GM12878 (cell line): Measurements from ENCODE around the gene MESP2. TPM values are rescaled to one million over a fixed set of nuclear protein-coding genes. Genes with fewer than 3 reads are reported as not detected.
A peak's percentile ranks its signal among the peaks of the same experiment; 100 is the strongest.

Source experiments
- ATAC-seq: fragments of 200-7000 bp; cut with Tn5 transposase; 3 replicates; pipeline ENCODE4 v1.9.1; 2020; ENCODE audit warnings: mild to moderate bottlenecking, moderate library complexity
- BruUV-seq: library from RNA; stranded (reverse); fragments of 400-500 nt; replicated peaks from 2 replicates; lab custom pipeline; 2021; lab: Mats Ljungman, UMichigan
- CTCF ChIA-PET: fragments of 300-600 bp; sonication (Branson Sonifier 250); formaldehyde crosslinking; extraction: SDS; loops from one replicate; lab custom pipeline; 2021; ENCODE audit warnings: inconsistent platforms; lab: Yijun Ruan, JAX
- POLR2A ChIA-PET: fragments of 350-600 bp; formaldehyde crosslinking; extraction: SDS; loops from one replicate; lab custom pipeline; 2021; ENCODE audit warnings: inconsistent platforms; lab: Charles Lee
- RAD21 ChIA-PET: fragments of 300-600 bp; sonication (Branson Sonifier 250); formaldehyde crosslinking; loops from one replicate; lab custom pipeline; 2023; ENCODE audit warnings: antibody characterized with exemption; ENCODE audit not compliant: unreplicated experiment; lab: Charles Lee
- SMC1A ChIA-PET: fragments of 300-600 bp; sonication (Branson Sonifier 250); formaldehyde crosslinking; loops from one replicate; lab custom pipeline; 2023; ENCODE audit not compliant: unreplicated experiment, uncharacterized antibody; lab: Charles Lee
- DNase-seq: peaks from one replicate; pipeline ENCODE4 v3.0.0-alpha.2; 2011; ENCODE audit warnings: low read depth, low spot score
- FAIRE-seq: peaks from 3 replicates; lab custom pipeline; 2011; peaks lifted over from hg19 to GRCh38; lab: Jason Lieb, UNC
- H2AFZ ChIP-seq: 2 replicates; pipeline ENCODE4 v1.6.0; 2011; ENCODE audit warnings: low read depth, low read length, control low read depth; ENCODE audit not compliant: control insufficient read depth
- H3K27ac ChIP-seq: 2 replicates; pipeline ENCODE4 v1.5.1; 2011; ENCODE audit warnings: control low read depth; ENCODE audit not compliant: control insufficient read depth, insufficient read depth
- H3K27me3 ChIP-seq, 2 experiments: replicated peaks in 1 of 2; 2 replicates each; pipeline versions ENCODE4 v1.6.0 to v1.6.1; 2011; ENCODE audit warnings: low read length in 1 of 2; ENCODE audit not compliant: control insufficient read depth in 2 of 2, insufficient read depth in 2 of 2
- H3K36me3 ChIP-seq, 2 experiments: 2 replicates each; pipeline ENCODE4 v1.5.1; 2011; ENCODE audit warnings: low read length in 1 of 2; ENCODE audit not compliant: control insufficient read depth in 2 of 2, insufficient read depth in 2 of 2
- H3K4me1 ChIP-seq: 2 replicates; pipeline ENCODE4 v1.6.1; 2011; ENCODE audit warnings: mild to moderate bottlenecking, low read length, moderate library complexity, mixed read lengths; ENCODE audit not compliant: control insufficient read depth, insufficient read depth
- H3K4me2 ChIP-seq: 2 replicates; pipeline ENCODE4 v1.6.0; 2011; ENCODE audit warnings: control low read depth; ENCODE audit not compliant: control insufficient read depth, insufficient read depth
- H3K4me3 ChIP-seq: fragments of 200-600 bp; sonication (generic); 2 replicates; pipeline ENCODE4 v1.5.1; 2016
- H3K79me2 ChIP-seq: 2 replicates; pipeline ENCODE4 v1.6.0; 2011; ENCODE audit warnings: low read length; ENCODE audit not compliant: control insufficient read depth, insufficient read depth
- H3K9ac ChIP-seq: 2 replicates; pipeline ENCODE4 v1.8.0; 2011; ENCODE audit warnings: low read length, control low read depth, mixed read lengths; ENCODE audit not compliant: control insufficient read depth, insufficient read depth
- H3K9me3 ChIP-seq: replicated peaks from 3 replicates; pipeline ENCODE4 v1.5.1; 2011; ENCODE audit warnings: mild to moderate bottlenecking, low read length; ENCODE audit not compliant: control insufficient read depth, insufficient read depth
- H4K20me1 ChIP-seq: 2 replicates; pipeline ENCODE4 v1.6.0; 2011; ENCODE audit not compliant: control insufficient read depth, insufficient read depth
- BACH1 ChIP-seq: fragments of 450-650 bp; IDR thresholded peaks from 2 replicates; pipeline ENCODE4 v1.6.1; 2017; ENCODE audit warnings: mild to moderate bottlenecking, borderline replicate concordance
- SMC3 ChIP-seq: IDR thresholded peaks from 2 replicates; pipeline ENCODE4 v1.6.1; 2011; ENCODE audit warnings: low read length, improper control_type of control experiment, borderline replicate concordance
- WGBS: methylation state at CpG from one replicate; pipeline ENCODE4 v1.1.6; 2016; ENCODE audit warnings: low lambda C conversion rate; ENCODE audit not compliant: insufficient replicate concordance, insufficient coverage; ENCODE audit errors: missing lambda C conversion rate; 5-methylcytosine and 5-hydroxymethylcytosine counted together
- in situ Hi-C: fragments of 300-500 bp; cut with MboI; formaldehyde crosslinking; loops from 9 replicates; pipeline ENCODE4 v1.14.3; 2018; ENCODE audit warnings: mixed read lengths
- intact Hi-C: fragments of 100-400 bp; cut with micrococcal nuclease; formaldehyde crosslinking; loops from one replicate; pipeline ENCODE4 v1.14.2; 2022; ENCODE audit not compliant: unreplicated experiment
- polyA plus RNA-seq, 11 experiments: library from polyadenylated mRNA; depleted of rRNA in 4 of 11; unstranded in 6 of 11; stranded (reverse) in 5 of 11; fragments of >200 nt; fragmentation: Nextera tagmentation in 4 of 11; fragmentation: Illumina TruSeq in 1 of 11; extraction: Ambion mirVana in 4 of 11; extraction: Trizol in 1 of 11; gene quantifications; 1 replicate in 1 of 11; 2 replicates in 10 of 11; pipeline versions ENCODE4 v1.2.1 to v1.2.3, GENCODE V29; 2011 to 2016; ENCODE audit warnings: inconsistent platforms in 2 of 11, missing spikeins in 2 of 11, low read depth in 1 of 11
- total RNA-seq, 4 experiments: library from RNA; depleted of rRNA in 3 of 4; stranded (reverse); fragments of >200 nt in 3 of 4; fragmentation: Illumina TruSeq in 1 of 4; extraction: Trizol in 1 of 4; gene quantifications; 2 replicates each; pipeline versions ENCODE4 v1.2.1 to v1.2.3, GENCODE V29; 2013 to 2021
- TF ChIP-seq, protein P1 (sequence below), 3 experiments: IDR thresholded peaks in 2 of 3; conservative IDR thresholded peaks in 1 of 3; 2 replicates each; pipeline ENCODE4 v1.5.1; 2011; ENCODE audit warnings: low read depth in 3 of 3, low read length in 3 of 3, mild to moderate bottlenecking in 3 of 3, control low read depth in 2 of 3, moderate library complexity in 2 of 3, inconsistent platforms in 1 of 3, mixed read lengths in 1 of 3; ENCODE audit not compliant: control insufficient read depth in 2 of 3, insufficient read depth in 1 of 3; ENCODE audit errors: extremely low read depth in 1 of 3

Gene MESP2
- total and polyA plus RNA-seq, 10 of the 15 experiments (the other 5 are each of a cell fraction or from before 2014, with no cell fraction given) = 0.04 TPM; not detected in 9

DNA sequence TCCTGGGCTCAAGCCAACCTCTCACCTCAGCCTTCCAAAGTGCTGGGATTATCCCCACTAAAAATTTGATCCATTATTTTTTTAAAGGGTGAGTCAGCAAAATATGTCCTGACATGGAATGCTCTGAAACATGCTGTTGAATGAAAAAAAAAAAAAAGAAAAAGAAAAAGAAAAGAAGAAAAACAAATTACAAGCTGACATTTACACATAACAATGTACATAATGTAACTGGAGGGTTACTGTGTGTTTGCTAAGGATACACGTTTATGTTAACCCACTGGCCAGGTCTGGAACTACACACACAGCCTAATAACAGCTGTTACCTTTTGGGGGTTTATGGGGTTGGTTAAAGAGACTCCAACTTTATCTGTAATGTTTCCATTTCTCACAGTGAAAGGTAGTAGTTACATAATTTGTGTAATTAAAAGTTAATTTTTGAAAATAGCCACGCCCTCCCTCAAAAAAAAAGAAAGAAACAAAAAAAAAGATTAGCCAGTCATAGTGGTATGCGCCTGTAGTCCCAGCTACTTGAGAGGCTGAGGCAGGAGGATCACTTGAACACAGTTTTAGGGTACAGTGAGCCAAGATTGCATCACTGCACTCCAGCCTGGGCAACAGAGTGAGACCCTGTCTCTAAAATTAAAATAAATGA is 3.1 kb upstream of the MESP2 start:
- intact Hi-C loops (no loop called here), in situ Hi-C loops (no loop called here)
- BruUV-seq = no TSS peak
- H3K4me1 ChIP-seq = peaks cover 8% of the 10 kb centered on the region
- no peak overlapping the region for H3K27ac ChIP-seq
- no peak overlapping the region for H3K9ac ChIP-seq
- no peak for DNase-seq
- H3K79me2 ChIP-seq = no peaks in the 10 kb centered on the region
- H3K27me3 ChIP-seq = no peaks in the 10 kb centered on the region
- RAD21 ChIA-PET = interaction anchor here (0.6 to 2.5 kb wide), 3 partner anchors 12 to 102 kb away, joined by 3 to 9 read pairs (median 4); no protein-coding TSS in a partner anchor
- no peak overlapping the region for H2AFZ ChIP-seq
- no peaks in the 10 kb centered on the region for H3K9me3 ChIP-seq
- no peak for FAIRE-seq
- CTCF ChIA-PET = interaction anchor here (0.6 to 7.0 kb wide), 3 partner anchors 12 to 484 kb away, joined by 3 to 40 read pairs (median 3); no protein-coding TSS in a partner anchor
- H3K36me3 ChIP-seq = no peaks in the 10 kb centered on the region
- H4K20me1 ChIP-seq = no peaks in the 10 kb centered on the region
- no peak overlapping the region for H3K4me3 ChIP-seq
- TF ChIP-seq SMC3 = no peak
- TF ChIP-seq, protein P1, sequence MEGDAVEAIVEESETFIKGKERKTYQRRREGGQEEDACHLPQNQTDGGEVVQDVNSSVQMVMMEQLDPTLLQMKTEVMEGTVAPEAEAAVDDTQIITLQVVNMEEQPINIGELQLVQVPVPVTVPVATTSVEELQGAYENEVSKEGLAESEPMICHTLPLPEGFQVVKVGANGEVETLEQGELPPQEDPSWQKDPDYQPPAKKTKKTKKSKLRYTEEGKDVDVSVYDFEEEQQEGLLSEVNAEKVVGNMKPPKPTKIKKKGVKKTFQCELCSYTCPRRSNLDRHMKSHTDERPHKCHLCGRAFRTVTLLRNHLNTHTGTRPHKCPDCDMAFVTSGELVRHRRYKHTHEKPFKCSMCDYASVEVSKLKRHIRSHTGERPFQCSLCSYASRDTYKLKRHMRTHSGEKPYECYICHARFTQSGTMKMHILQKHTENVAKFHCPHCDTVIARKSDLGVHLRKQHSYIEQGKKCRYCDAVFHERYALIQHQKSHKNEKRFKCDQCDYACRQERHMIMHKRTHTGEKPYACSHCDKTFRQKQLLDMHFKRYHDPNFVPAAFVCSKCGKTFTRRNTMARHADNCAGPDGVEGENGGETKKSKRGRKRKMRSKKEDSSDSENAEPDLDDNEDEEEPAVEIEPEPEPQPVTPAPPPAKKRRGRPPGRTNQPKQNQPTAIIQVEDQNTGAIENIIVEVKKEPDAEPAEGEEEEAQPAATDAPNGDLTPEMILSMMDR (IDR thresholded peaks at IDR 0.05 in 2 of 3, conservative IDR thresholded peaks at IDR 0.05 in 1 of 3; ENCODE audit: control insufficient read depth in 2 of 3, extremely low read depth in 1 of 3, insufficient read depth in 1 of 3, low read depth in 3 of 3, low read length in 3 of 3) = peak in 2 of 3 experiments; percentile 16 to 38; a peak in 3 of 6 replicates
- no peak for TF ChIP-seq BACH1
- 36% methylated on average over 3 of the region's 3 CpGs for WGBS
- ATAC-seq = peak; percentile 63
- SMC1A ChIA-PET = interaction anchor here (0.6 to 1.7 kb wide), 4 partner anchors 12 to 1513 kb away, joined by 3 to 7 read pairs (median 4); no protein-coding TSS in a partner anchor
- H3K4me2 ChIP-seq = no peak overlapping the region
- POLR2A ChIA-PET = interaction anchor here (0.7 kb wide), 2 partner anchors 10 to 143 kb away, joined by 3 to 4 read pairs; no protein-coding TSS in a partner anchor
